ENCODE results near the gene CAPS2. TPM values are rescaled to one million over a fixed set of nuclear protein-coding genes. Genes with fewer than 3 reads are reported as not detected.

The CAPS2 gene
- total RNA-seq, 1 experiment from 2014 or later: 18.3 TPM

DNA sequence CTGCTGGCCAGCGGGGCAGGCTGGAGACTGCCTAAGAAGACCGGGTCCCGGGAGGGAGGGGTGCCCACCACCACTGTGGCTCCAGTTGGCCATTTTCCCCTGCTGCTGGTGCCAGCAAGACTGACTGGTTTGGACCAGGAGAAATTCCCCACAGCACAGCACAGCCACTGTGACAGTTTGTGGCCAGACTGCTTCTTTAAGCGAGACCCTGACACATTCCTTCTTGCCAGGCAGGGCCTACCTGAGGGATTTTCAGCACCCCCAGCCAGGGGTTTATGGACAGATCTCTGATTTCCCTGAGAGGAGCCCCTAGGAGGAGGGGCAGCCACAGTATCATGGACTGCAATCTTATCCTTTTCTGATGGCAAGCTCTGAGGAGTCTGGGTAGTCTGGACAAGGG is 19.8 kb upstream of the CAPS2 start:
- ChIA-PET CTCF (no interaction called here), POLR2A (no interaction called here), RAD21 (ENCODE audit: low non-redundant PET in 1 of 2, low total read pairs in 2 of 2, uncharacterized antibody in 2 of 2, unreplicated experiment in 2 of 2) (no interaction called here)
- no peaks in the 10 kb centered on the region for H4K20me1 ChIP-seq (ENCODE audit: insufficient read depth)
- ATAC-seq (no peak), DNase-seq (ENCODE audit: low read depth, low spot score) (no peak)
- intact Hi-C loops (cut with micrococcal nuclease): loop anchor here (5.0 kb wide), 1 partner anchor 37 kb away; no protein-coding TSS in a partner anchor
- no peak overlapping the region for H3K4me3 ChIP-seq (replicated peaks in 1 of 2; ENCODE audit: low read depth in 1 of 2, low read length in 2 of 2)
- H3K27ac ChIP-seq (ENCODE audit: low read depth, low read length): 0 out of 2 replicates have a peak overlapping the region, but pooled peaks have one; percentile 30
- H3K9me3 ChIP-seq (ENCODE audit: control insufficient read depth in 1 of 2, insufficient read depth in 1 of 2, low read depth in 1 of 2, low read length in 2 of 2): no peaks in the 10 kb centered on the region; a peak in 1 of 4 replicates
- H3K9me2 ChIP-seq (ENCODE audit: insufficient read depth): no peaks in the 10 kb centered on the region
- H3K79me2 ChIP-seq (ENCODE audit: insufficient read depth, low read length): no peaks in the 10 kb centered on the region; the same call in 1 of the 2 replicates
- H3K4me2 ChIP-seq (ENCODE audit: low read length): no peak overlapping the region
- no peak overlapping the region for H3K9ac ChIP-seq (ENCODE audit: low read length)
- no TSS peak for BruUV-seq (replicated peaks)
- no peaks in the 10 kb centered on the region for H3K36me3 ChIP-seq (ENCODE audit: control insufficient read depth in 1 of 2, insufficient read depth in 2 of 2, low read length in 2 of 2)
- TF ChIP-seq SIN3A (IDR thresholded peaks at IDR 0.05; ENCODE audit: low read depth) (no peak), EZH2 (IDR thresholded peaks at IDR 0.05) (no peak), SP1 (IDR thresholded peaks at IDR 0.05; ENCODE audit: low read depth) (no peak), REST (IDR thresholded peaks at IDR 0.05; ENCODE audit: low read depth) (no peak), YY1 (IDR thresholded peaks at IDR 0.05; ENCODE audit: extremely low read depth, insufficient replicate concordance, low read depth, low read length) (no peak)
- TF ChIP-seq, protein P1, sequence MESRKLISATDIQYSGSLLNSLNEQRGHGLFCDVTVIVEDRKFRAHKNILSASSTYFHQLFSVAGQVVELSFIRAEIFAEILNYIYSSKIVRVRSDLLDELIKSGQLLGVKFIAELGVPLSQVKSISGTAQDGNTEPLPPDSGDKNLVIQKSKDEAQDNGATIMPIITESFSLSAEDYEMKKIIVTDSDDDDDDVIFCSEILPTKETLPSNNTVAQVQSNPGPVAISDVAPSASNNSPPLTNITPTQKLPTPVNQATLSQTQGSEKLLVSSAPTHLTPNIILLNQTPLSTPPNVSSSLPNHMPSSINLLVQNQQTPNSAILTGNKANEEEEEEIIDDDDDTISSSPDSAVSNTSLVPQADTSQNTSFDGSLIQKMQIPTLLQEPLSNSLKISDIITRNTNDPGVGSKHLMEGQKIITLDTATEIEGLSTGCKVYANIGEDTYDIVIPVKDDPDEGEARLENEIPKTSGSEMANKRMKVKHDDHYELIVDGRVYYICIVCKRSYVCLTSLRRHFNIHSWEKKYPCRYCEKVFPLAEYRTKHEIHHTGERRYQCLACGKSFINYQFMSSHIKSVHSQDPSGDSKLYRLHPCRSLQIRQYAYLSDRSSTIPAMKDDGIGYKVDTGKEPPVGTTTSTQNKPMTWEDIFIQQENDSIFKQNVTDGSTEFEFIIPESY (IDR thresholded peaks at IDR 0.05; ENCODE audit: extremely low read depth, insufficient replicate concordance, low read length): no peak
- H2AFZ ChIP-seq (ENCODE audit: low read depth, low read length, poor library complexity, severe bottlenecking): no peak overlapping the region
- no peaks in the 10 kb centered on the region for H3K27me3 ChIP-seq (ENCODE audit: insufficient read depth, low read length)
- peaks cover 18 to 27% of the 10 kb centered on the region in 2 experiments for H3K4me1 ChIP-seq (ENCODE audit: control insufficient read depth in 1 of 2, insufficient read depth in 2 of 2, low read length in 2 of 2)
